ENCODE measurements around the gene ZNFX1. TPM values are rescaled to one million over a fixed set of nuclear protein-coding genes. Genes with fewer than 3 reads are reported as not detected.

Gene ZNFX1
- total RNA-seq, 8 experiments from 2014 or later = 5.7 to 108 (median 15.7) TPM

GRCh38 chr20:49219924-49220831 is 57.7 kb downstream of the ZNFX1 start:
- peak overlapping the region; percentile 67 to 78 for H3K27ac ChIP-seq
- in situ Hi-C loops (cut with MboI; ENCODE audit: low pct_unique_long_range_greater_than_20kb in 2 of 9, low sequenced_read_pairs in 9 of 9, unreplicated experiment in 9 of 9) = loop anchor here in 1 of 9 experiments (10.0 kb wide), 1 partner anchor 85 kb away; no protein-coding TSS in a partner anchor

GRCh38 chr20:49219091-49219923 is 58.5 kb downstream of the ZNFX1 start, which contains the start of gene DDX27:
Gene DDX27, plus strand, starts transcription at chr20:49219416. Its CDS starts 33 bp downstream, at chr20:49219449.
- Histone ChIP-seq H3K4me3 (peak within 1 kb of the TSS; percentile 60 to 94 (median 64)), H3K27ac (peak within 1 kb of the TSS; percentile 67 to 78), H3K4me1 (replicated peaks in 1 of 2) (peaks cover 9 to 10% of the 10 kb centered on the region in 2 donors)
- peak; percentile 94 to 98 (median 95) for ATAC-seq (replicated peaks in 6 of 8)
- WGBS, 10 experiments = 0 to 10% (median 1%) methylated on average over 2 to 20 of the region's 46 CpGs
- in situ Hi-C loops (cut with MboI; ENCODE audit: low pct_unique_long_range_greater_than_20kb in 2 of 9, low sequenced_read_pairs in 9 of 9, unreplicated experiment in 9 of 9) = loop anchor here in 1 of 9 experiments (10.0 kb wide), 1 partner anchor 85 kb away; no protein-coding TSS in a partner anchor

More at GRCh38 chr20:49219924-49220831, 57.7 kb downstream of the ZNFX1 start:
- Histone ChIP-seq H3K4me1 (replicated peaks in 1 of 2) (peaks cover 9 to 10% of the 10 kb centered on the region in 2 donors), H3K4me3 (peak overlapping the region; percentile 60 to 94 (median 64))
- WGBS, 10 experiments = 5 to 93% (median 66%) methylated on average over 2 to 15 of the region's 28 CpGs
- no peak for ATAC-seq (replicated peaks in 6 of 8)

- peak overlapping the region; percentile 24 to 65 for H3K27ac ChIP-seq
- in situ Hi-C loops (cut with MboI; ENCODE audit: low pct_unique_long_range_greater_than_20kb in 2 of 9, low sequenced_read_pairs in 9 of 9, unreplicated experiment in 9 of 9) = loop anchor here in 1 of 9 experiments (10.0 kb wide), 1 partner anchor 84 kb away; no protein-coding TSS in a partner anchor
- H3K4me1 ChIP-seq (replicated peaks in 1 of 2) = peaks cover 9 to 10% of the 10 kb centered on the region in 2 donors
- ATAC-seq (replicated peaks in 6 of 8) = peak; percentile 2 to 34 (median 16)
- WGBS, 10 experiments = 0 to 100% (median 15%) methylated on average over 1 to 6 of the region's 13 CpGs; no CpG with 5 or more reads in 5 of the 10 experiments
- peak overlapping the region; percentile 60 to 94 (median 64) for H3K4me3 ChIP-seq
Measured at GRCh38 chr20:49218739-49219090, 59.1 kb downstream of the ZNFX1 start.

GRCh38 chr20:49216991-49217578 is 60.8 kb downstream of the ZNFX1 start:
- WGBS, 10 experiments = 0 to 100% (median 20%) methylated on average over 1 to 8 of the region's 11 CpGs
- H3K4me3 ChIP-seq = no peak overlapping the region
- in situ Hi-C loops (cut with MboI; ENCODE audit: low pct_unique_long_range_greater_than_20kb in 2 of 9, low sequenced_read_pairs in 9 of 9, unreplicated experiment in 9 of 9) = loop anchor here in 1 of 9 experiments (10.0 kb wide), 1 partner anchor 82 kb away; no protein-coding TSS in a partner anchor
- ATAC-seq (replicated peaks in 6 of 8) = peak; percentile 15 to 59 (median 39)
- peaks cover 9 to 10% of the 10 kb centered on the region in 2 donors for H3K4me1 ChIP-seq (replicated peaks in 1 of 2)
- no peak overlapping the region for H3K27ac ChIP-seq

- no peak for ATAC-seq (replicated peaks in 6 of 8)
Measured at GRCh38 chr20:49215232-49215631, 62.6 kb downstream of the ZNFX1 start.

GRCh38 chr20:49214571-49214970 is 63.3 kb downstream of the ZNFX1 start:
- in situ Hi-C loops (cut with MboI; ENCODE audit: low pct_unique_long_range_greater_than_20kb in 2 of 9, low sequenced_read_pairs in 9 of 9, unreplicated experiment in 9 of 9) = loop anchor here in 1 of 9 experiments (10.0 kb wide), 1 partner anchor 80 kb away; no protein-coding TSS in a partner anchor
- Histone ChIP-seq H3K4me3 (no peak overlapping the region), H3K4me1 (replicated peaks in 1 of 2) (peaks cover 4 to 5% of the 10 kb centered on the region in 2 donors), H3K27ac (no peak overlapping the region)
- no peak for ATAC-seq (replicated peaks in 6 of 8)

More at GRCh38 chr20:49215232-49215631, 62.6 kb downstream of the ZNFX1 start:
- in situ Hi-C loops (cut with MboI; ENCODE audit: low pct_unique_long_range_greater_than_20kb in 2 of 9, low sequenced_read_pairs in 9 of 9, unreplicated experiment in 9 of 9) = loop anchor here in 1 of 9 experiments (10.0 kb wide), 1 partner anchor 80 kb away; no protein-coding TSS in a partner anchor
- Histone ChIP-seq H3K4me3 (no peak overlapping the region), H3K4me1 (replicated peaks in 1 of 2) (peaks cover 7 to 8% of the 10 kb centered on the region in 2 donors), H3K27ac (no peak overlapping the region)
- 50 to 100% (median 67%) methylated on average over 1 to 3 of the region's 3 CpGs; no CpG with 5 or more reads in 3 of the 10 experiments for WGBS, 10 experiments

- 0 to 100% (median 60%) methylated on average over 1 of the region's 1 CpG; no CpG with 5 or more reads in 3 of the 10 experiments for WGBS, 10 experiments
- Histone ChIP-seq H3K27ac (no peak overlapping the region), H3K4me1 (replicated peaks in 1 of 2) (no peaks in the 10 kb centered on the region), H3K4me3 (no peak overlapping the region)
- in situ Hi-C loops (cut with MboI; ENCODE audit: low pct_unique_long_range_greater_than_20kb in 2 of 9, low sequenced_read_pairs in 9 of 9, unreplicated experiment in 9 of 9) = loop anchor here in 1 of 9 experiments (10.0 kb wide), 1 partner anchor 76 kb away; no protein-coding TSS in a partner anchor
- peak in 1 of 8 experiments; percentile 18 for ATAC-seq (replicated peaks in 6 of 8)
Measured at GRCh38 chr20:49210757-49211110, 67.1 kb downstream of the ZNFX1 start.

GRCh38 chr20:49210101-49210756 is 67.6 kb downstream of the ZNFX1 start:
- Histone ChIP-seq H3K4me1 (replicated peaks in 1 of 2) (no peaks in the 10 kb centered on the region), H3K27ac (no peak overlapping the region), H3K4me3 (no peak overlapping the region)
- WGBS, 10 experiments = 13 to 100% (median 63%) methylated on average over 1 of the region's 1 CpG; no CpG with 5 or more reads in 2 of the 10 experiments
- ATAC-seq (replicated peaks in 6 of 8) = peak in 3 of 8 experiments; percentile 38 to 78 (median 78)
- in situ Hi-C loops (cut with MboI; ENCODE audit: low pct_unique_long_range_greater_than_20kb in 2 of 9, low sequenced_read_pairs in 9 of 9, unreplicated experiment in 9 of 9) = loop anchor here in 1 of 9 experiments (10.0 kb wide), 1 partner anchor 75 kb away; no protein-coding TSS in a partner anchor

GRCh38 chr20:49207076-49207475 is 70.8 kb downstream of the ZNFX1 start:
- in situ Hi-C loops (cut with MboI; ENCODE audit: low pct_unique_long_range_greater_than_20kb in 2 of 9, low sequenced_read_pairs in 9 of 9, unreplicated experiment in 9 of 9) = loop anchor here in 1 of 9 experiments (5.0 kb wide), 1 partner anchor 75 kb away; no protein-coding TSS in a partner anchor
- WGBS, 10 experiments = 63 to 100% (median 83%) methylated on average over 2 to 6 of the region's 6 CpGs; no CpG with 5 or more reads in 4 of the 10 experiments
- Histone ChIP-seq H3K4me1 (replicated peaks in 1 of 2) (no peaks in the 10 kb centered on the region), H3K4me3 (no peak overlapping the region), H3K27ac (no peak overlapping the region)
- ATAC-seq (replicated peaks in 6 of 8) = no peak

GRCh38 chr20:49203746-49204145 is 74.1 kb downstream of the ZNFX1 start:
- in situ Hi-C loops (cut with MboI; ENCODE audit: low pct_unique_long_range_greater_than_20kb in 2 of 9, low sequenced_read_pairs in 9 of 9, unreplicated experiment in 9 of 9) = no loop called here
- ATAC-seq (replicated peaks in 6 of 8) = no peak

GRCh38 chr20:49203011-49203410 is 74.8 kb downstream of the ZNFX1 start:
- no peak overlapping the region for H3K27ac ChIP-seq
- 25 to 100% (median 87%) methylated on average over 1 to 7 of the region's 7 CpGs; no CpG with 5 or more reads in 1 of the 10 experiments for WGBS, 10 experiments
- ATAC-seq (replicated peaks in 6 of 8) = no peak
- H3K4me3 ChIP-seq = no peak overlapping the region
- H3K4me1 ChIP-seq (replicated peaks in 1 of 2) = no peaks in the 10 kb centered on the region
- in situ Hi-C loops (cut with MboI; ENCODE audit: low pct_unique_long_range_greater_than_20kb in 2 of 9, low sequenced_read_pairs in 9 of 9, unreplicated experiment in 9 of 9) = no loop called here

More at GRCh38 chr20:49203746-49204145, 74.1 kb downstream of the ZNFX1 start:
- Histone ChIP-seq H3K27ac (no peak overlapping the region), H3K4me1 (replicated peaks in 1 of 2) (no peaks in the 10 kb centered on the region), H3K4me3 (no peak overlapping the region)
- 0 to 100% (median 83%) methylated on average over 1 to 9 of the region's 9 CpGs for WGBS, 10 experiments
